K562 treated with DMSO at 1 percent for 12 hours (cell line): ENCODE results near the gene OTOG. TPM values are rescaled to one million over a fixed set of nuclear protein-coding genes. Genes with fewer than 3 reads are reported as not detected.

Experiments used
- total RNA-seq: library from RNA; unstranded; fragments of 300-600 nt; gene quantifications from 2 replicates; pipeline ENCODE4 v1.2.3, GENCODE V29; 2022; ENCODE audit not compliant: insufficient read depth

Gene OTOG
- total RNA-seq, result not detected in 2 replicates

GRCh38 chr11:17547051-17547577, at the start of gene OTOG:
OTOG (plus strand) TSS chr11:17547259; CDS start chr11:17547373, 114 bp downstream.

GRCh38 chr11:17544181-17544622, 2.9 kb upstream of the OTOG start, which contains the start of gene USH1C:
USH1C (minus strand) TSS chr11:17544416; CDS start chr11:17544307, 109 bp downstream.

Other genes with a start within 250 kb of the OTOG start
- gene NCR3LG1, start 195.5 kb upstream of the OTOG start, total RNA-seq, result 0.76 and 9.0 TPM in 2 replicates
- gene KCNJ11, start 158.6 kb upstream of the OTOG start, total RNA-seq, result 1.5 and 5.6 TPM in 2 replicates
- 1.2 TPM in 1 of 2 replicates, not detected in the other for gene ABCC8, start 70.4 kb upstream of the OTOG start, total RNA-seq
- not detected in 2 replicates for gene USH1C, start 2.8 kb upstream of the OTOG start, total RNA-seq
- gene MYOD1, start 172.3 kb downstream of the OTOG start, total RNA-seq, result not detected in 2 replicates
- not detected in 2 replicates for gene KCNC1, start 187.5 kb downstream of the OTOG start, total RNA-seq